ENCODE data around the gene HLCS. TPM values are rescaled to one million over a fixed set of nuclear protein-coding genes. Genes with fewer than 3 reads are reported as not detected.

The HLCS gene
- total RNA-seq, 1 experiment from 2014 or later: 12.7 TPM

DNA sequence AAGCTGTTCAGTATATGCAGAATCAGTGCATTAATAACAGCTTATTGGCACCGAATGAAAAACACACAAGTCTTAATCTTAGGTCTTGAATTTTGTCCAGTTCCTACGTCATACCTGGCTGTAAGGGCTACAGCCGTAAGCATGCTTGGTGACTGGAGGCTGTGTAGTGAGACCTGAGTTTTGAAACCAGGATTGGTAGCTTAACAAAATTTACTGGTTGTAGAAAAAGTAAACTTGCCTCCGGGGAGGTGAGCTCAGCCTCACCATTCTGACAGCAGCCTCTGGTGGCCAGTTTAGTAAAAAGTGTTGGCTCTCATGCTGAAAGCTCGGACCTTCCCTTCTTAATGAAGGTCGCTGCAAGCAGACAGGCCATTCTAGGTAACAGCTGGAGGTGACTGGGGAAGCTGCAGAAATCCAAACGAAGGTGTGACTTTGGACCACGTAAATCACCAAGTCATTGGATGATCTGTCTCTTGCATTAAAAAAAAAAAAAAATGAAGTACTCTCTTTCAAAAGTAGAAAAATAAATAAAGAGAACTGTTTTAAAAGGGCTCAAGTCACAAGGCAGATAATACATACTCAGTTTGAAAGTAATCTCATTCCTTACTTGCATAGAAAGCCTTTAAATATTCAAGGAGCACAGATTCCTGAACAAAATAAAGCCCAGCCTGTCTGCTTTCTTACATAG lies 48.9 kb downstream of the HLCS start:
- Histone ChIP-seq H4K5ac (ENCODE audit: insufficient read length, low read depth, low read length) (no peak overlapping the region), H2BK20ac (ENCODE audit: low read depth, low read length, poor library complexity, severe bottlenecking) (no peak overlapping the region), H3K4me2 (ENCODE audit: insufficient read depth, insufficient read length, low read length) (no peak overlapping the region), H3K14ac (ENCODE audit: insufficient read depth, low read length) (no peak overlapping the region), H2BK5ac (ENCODE audit: insufficient read length, low read length) (no peak overlapping the region), H2BK12ac (ENCODE audit: insufficient read length, low read depth, low read length) (no peak overlapping the region), H4K8ac (replicated peaks; ENCODE audit: insufficient read length, low read depth, low read length) (no peak overlapping the region), H3K23me2 (ENCODE audit: insufficient read length, low read depth, low read length, poor library complexity, severe bottlenecking) (no peaks in the 10 kb centered on the region), H3K79me2 (ENCODE audit: insufficient read depth, low read length) (no peaks in the 10 kb centered on the region), H3K18ac (ENCODE audit: insufficient read length, low read depth, low read length) (no peak overlapping the region), H3K79me1 (ENCODE audit: insufficient read depth, low read depth, low read length, poor library complexity, severe bottlenecking) (no peaks in the 10 kb centered on the region), H3K9ac (ENCODE audit: extremely low read depth, insufficient read length, low read length) (no peak overlapping the region), H4K20me1 (ENCODE audit: control insufficient read depth, insufficient read depth, insufficient read length) (no peaks in the 10 kb centered on the region), H3K4me1 (ENCODE audit: insufficient read depth, low read length) (peaks cover 6% of the 10 kb centered on the region; the same call in 1 of the 2 replicates), H3K27ac (ENCODE audit: insufficient read length, low read depth, low read length) (no peak overlapping the region), H3K27me3 (ENCODE audit: insufficient read depth, low read length) (no peaks in the 10 kb centered on the region), H2BK120ac (ENCODE audit: low read depth, low read length, poor library complexity, severe bottlenecking) (no peak overlapping the region), H3T11ph (ENCODE audit: low read length) (no peak overlapping the region), H3K4ac (ENCODE audit: low read depth, low read length) (no peak overlapping the region), H2AK5ac (ENCODE audit: insufficient read length, low read length) (no peak overlapping the region), H2AFZ (ENCODE audit: low read length) (no peak overlapping the region), H3K23ac (ENCODE audit: insufficient read length, low read depth, low read length) (no peak overlapping the region), H2BK15ac (ENCODE audit: low read depth, low read length) (no peak overlapping the region), H4K91ac (ENCODE audit: insufficient read length, low read depth, low read length) (no peak overlapping the region), H3K56ac (ENCODE audit: insufficient read length, low read depth, low read length) (no peak overlapping the region), H3K9me3 (ENCODE audit: control insufficient read depth, low read depth, low read length) (no peaks in the 10 kb centered on the region)
- no CpG with 5 or more reads among the region's 8 CpGs for WGBS (ENCODE audit: extremely low coverage, insufficient read length, low lambda C conversion rate)
- H3K4me1 Mint-ChIP-seq: peaks cover 44 to 49% of the 10 kb centered on the region in 2 experiments
- TF ChIP-seq, protein P1, sequence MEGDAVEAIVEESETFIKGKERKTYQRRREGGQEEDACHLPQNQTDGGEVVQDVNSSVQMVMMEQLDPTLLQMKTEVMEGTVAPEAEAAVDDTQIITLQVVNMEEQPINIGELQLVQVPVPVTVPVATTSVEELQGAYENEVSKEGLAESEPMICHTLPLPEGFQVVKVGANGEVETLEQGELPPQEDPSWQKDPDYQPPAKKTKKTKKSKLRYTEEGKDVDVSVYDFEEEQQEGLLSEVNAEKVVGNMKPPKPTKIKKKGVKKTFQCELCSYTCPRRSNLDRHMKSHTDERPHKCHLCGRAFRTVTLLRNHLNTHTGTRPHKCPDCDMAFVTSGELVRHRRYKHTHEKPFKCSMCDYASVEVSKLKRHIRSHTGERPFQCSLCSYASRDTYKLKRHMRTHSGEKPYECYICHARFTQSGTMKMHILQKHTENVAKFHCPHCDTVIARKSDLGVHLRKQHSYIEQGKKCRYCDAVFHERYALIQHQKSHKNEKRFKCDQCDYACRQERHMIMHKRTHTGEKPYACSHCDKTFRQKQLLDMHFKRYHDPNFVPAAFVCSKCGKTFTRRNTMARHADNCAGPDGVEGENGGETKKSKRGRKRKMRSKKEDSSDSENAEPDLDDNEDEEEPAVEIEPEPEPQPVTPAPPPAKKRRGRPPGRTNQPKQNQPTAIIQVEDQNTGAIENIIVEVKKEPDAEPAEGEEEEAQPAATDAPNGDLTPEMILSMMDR (conservative IDR thresholded peaks at IDR 0.05): peak; percentile 67
- no peaks in the 10 kb centered on the region for H3K27me3 Mint-ChIP-seq (ENCODE audit: low read depth)
- H3K36me3 Mint-ChIP-seq (ENCODE audit: insufficient read depth in 1 of 3, low read depth in 3 of 3): no peaks in the 10 kb centered on the region
- DNase-seq: peak; percentile 61
- H3K4me3 Mint-ChIP-seq: no peak overlapping the region
- H3K9me3 Mint-ChIP-seq: no peaks in the 10 kb centered on the region
- peak overlapping the region in 2 of 3 experiments; percentile 2 to 11; a peak in 2 of 7 replicates for H3K27ac Mint-ChIP-seq

Measured in H9 (cell line).